Endothelial cell (in vitro differentiated cells): ENCODE data around the gene EVA1B. TPM values are rescaled to one million over a fixed set of nuclear protein-coding genes. Genes with fewer than 3 reads are reported as not detected.

Experiments
- DNase-seq: peaks from one replicate; pipeline ENCODE4 v3.0.0; 2021; ENCODE audit warnings: low spot score
- H3K27ac Mint-ChIP-seq: one replicate; pipeline ENCODE4 v1.8.0; 2021; ENCODE audit warnings: mixed read lengths, inconsistent platforms; ENCODE audit not compliant: unreplicated experiment
- H3K27me3 Mint-ChIP-seq: one replicate; pipeline ENCODE4 v1.8.0; 2021; ENCODE audit warnings: mild to moderate bottlenecking, moderate library complexity, mixed read lengths, inconsistent platforms; ENCODE audit not compliant: unreplicated experiment
- H3K36me3 Mint-ChIP-seq: one replicate; pipeline ENCODE4 v1.8.0; 2021; ENCODE audit warnings: mild to moderate bottlenecking, low read depth, mixed read lengths, inconsistent platforms; ENCODE audit not compliant: unreplicated experiment
- H3K4me1 Mint-ChIP-seq: one replicate; pipeline ENCODE4 v1.8.0; 2021; ENCODE audit warnings: mild to moderate bottlenecking, mixed read lengths, inconsistent platforms; ENCODE audit not compliant: unreplicated experiment
- H3K4me3 Mint-ChIP-seq: one replicate; pipeline ENCODE4 v1.8.0; 2021; ENCODE audit warnings: mild to moderate bottlenecking, mixed read lengths, inconsistent platforms; ENCODE audit not compliant: unreplicated experiment
- H3K9me3 Mint-ChIP-seq: one replicate; pipeline ENCODE4 v1.8.0; 2021; ENCODE audit warnings: mixed read lengths, inconsistent platforms; ENCODE audit not compliant: unreplicated experiment
- total RNA-seq: library from RNA; stranded (reverse); fragmentation: NEBNext Ultra II Directional; extraction: Animal tissue kit (Norgen Biotek cat#: 25700); gene quantifications from one replicate; pipeline ENCODE4 v1.2.1, GENCODE V29; 2021; ENCODE audit not compliant: unreplicated experiment
- TF ChIP-seq, protein P1 (sequence below): fragments of 200-600 bp; sonication (generic); IDR thresholded peaks from one replicate; pipeline ENCODE4 v1.5.0; 2021; ENCODE audit warnings: antibody characterized with exemption; ENCODE audit not compliant: unreplicated experiment

EVA1B gene
- total RNA-seq, 1 donor from 2014 or later, result 87.9 TPM

DNA sequence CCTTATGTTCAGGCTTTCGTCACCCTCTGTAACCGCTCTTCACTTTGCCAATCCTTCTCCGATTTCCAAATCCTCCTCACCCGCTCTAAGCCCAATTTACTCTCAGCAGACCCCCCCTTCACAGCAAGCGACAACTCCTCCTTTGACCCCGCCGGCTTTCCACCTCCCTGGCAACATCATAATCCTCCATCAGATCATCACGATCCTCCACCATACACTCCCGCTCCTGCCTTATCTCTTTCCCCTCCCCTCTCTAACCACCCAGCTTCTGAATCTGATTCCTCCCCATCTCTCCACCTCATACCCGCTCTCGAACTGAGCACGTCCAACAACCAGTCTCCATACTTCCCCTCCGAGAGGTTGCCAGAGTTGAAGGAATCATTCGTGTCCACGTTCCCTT is 7.5 kb upstream of the EVA1B start:
- no peak overlapping the region for H3K4me3 Mint-ChIP-seq
- DNase-seq, result no peak
- no peaks in the 10 kb centered on the region for H3K9me3 Mint-ChIP-seq
- TF ChIP-seq, protein P1, sequence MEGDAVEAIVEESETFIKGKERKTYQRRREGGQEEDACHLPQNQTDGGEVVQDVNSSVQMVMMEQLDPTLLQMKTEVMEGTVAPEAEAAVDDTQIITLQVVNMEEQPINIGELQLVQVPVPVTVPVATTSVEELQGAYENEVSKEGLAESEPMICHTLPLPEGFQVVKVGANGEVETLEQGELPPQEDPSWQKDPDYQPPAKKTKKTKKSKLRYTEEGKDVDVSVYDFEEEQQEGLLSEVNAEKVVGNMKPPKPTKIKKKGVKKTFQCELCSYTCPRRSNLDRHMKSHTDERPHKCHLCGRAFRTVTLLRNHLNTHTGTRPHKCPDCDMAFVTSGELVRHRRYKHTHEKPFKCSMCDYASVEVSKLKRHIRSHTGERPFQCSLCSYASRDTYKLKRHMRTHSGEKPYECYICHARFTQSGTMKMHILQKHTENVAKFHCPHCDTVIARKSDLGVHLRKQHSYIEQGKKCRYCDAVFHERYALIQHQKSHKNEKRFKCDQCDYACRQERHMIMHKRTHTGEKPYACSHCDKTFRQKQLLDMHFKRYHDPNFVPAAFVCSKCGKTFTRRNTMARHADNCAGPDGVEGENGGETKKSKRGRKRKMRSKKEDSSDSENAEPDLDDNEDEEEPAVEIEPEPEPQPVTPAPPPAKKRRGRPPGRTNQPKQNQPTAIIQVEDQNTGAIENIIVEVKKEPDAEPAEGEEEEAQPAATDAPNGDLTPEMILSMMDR, result no peak
- H3K27me3 Mint-ChIP-seq, result peaks cover 15% of the 10 kb centered on the region
- H3K36me3 Mint-ChIP-seq, result no peaks in the 10 kb centered on the region
- no peak overlapping the region for H3K27ac Mint-ChIP-seq
- peaks cover 11% of the 10 kb centered on the region for H3K4me1 Mint-ChIP-seq

DNA sequence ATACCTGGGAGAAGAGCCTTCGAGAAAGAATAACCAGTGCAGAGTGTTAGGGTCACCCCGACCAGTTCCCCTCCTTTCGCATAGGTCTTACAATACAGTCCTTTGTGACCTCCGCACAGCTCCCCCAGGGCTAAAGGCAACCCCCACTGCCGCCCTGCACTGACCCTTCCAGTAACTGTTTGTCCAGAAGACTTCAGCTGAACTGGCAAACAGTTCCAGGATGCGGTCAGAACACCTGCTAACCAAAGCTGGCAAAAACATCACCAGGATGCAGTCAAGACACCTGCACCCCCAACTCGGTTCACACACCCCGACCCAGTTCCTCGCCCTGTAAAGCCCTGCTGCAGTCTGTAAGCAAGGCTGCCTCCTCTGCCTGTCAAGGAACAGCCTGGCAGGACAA is 6.4 kb upstream of the EVA1B start:
- TF ChIP-seq, protein P1, result no peak
- H3K27me3 Mint-ChIP-seq, result peaks cover 15% of the 10 kb centered on the region
- DNase-seq, result no peak
- no peaks in the 10 kb centered on the region for H3K9me3 Mint-ChIP-seq
- no peak overlapping the region for H3K27ac Mint-ChIP-seq
- H3K4me3 Mint-ChIP-seq, result no peak overlapping the region
- H3K36me3 Mint-ChIP-seq, result peaks cover under 1% of the 10 kb centered on the region
- H3K4me1 Mint-ChIP-seq, result peaks cover 11% of the 10 kb centered on the region

DNA sequence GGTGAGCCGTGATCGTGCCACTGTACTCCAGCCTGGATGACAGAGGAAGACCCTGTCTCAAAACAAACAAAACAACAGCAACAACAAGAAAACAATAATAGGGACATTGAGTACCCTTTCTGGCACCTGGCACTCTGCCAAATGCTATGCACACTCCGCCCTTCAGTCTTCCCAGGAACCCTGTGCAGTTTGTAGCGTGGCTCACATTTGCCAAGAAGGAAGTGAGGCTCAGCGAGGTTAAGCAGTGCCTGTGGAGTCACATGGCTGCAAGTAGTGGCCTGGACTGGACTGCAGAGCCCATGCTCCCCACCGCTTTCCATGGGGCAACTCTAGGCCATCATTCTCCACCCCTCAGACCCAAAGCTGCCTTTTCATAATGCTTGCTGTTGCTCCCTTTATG is 5.3 kb upstream of the EVA1B start:
- H3K27me3 Mint-ChIP-seq, result peaks cover 20% of the 10 kb centered on the region
- H3K4me1 Mint-ChIP-seq, result peaks cover 17% of the 10 kb centered on the region
- TF ChIP-seq, protein P1, result no peak
- DNase-seq, result no peak
- no peak overlapping the region for H3K4me3 Mint-ChIP-seq
- no peak overlapping the region for H3K27ac Mint-ChIP-seq
- H3K9me3 Mint-ChIP-seq, result no peaks in the 10 kb centered on the region
- peaks cover 4% of the 10 kb centered on the region for H3K36me3 Mint-ChIP-seq

DNA sequence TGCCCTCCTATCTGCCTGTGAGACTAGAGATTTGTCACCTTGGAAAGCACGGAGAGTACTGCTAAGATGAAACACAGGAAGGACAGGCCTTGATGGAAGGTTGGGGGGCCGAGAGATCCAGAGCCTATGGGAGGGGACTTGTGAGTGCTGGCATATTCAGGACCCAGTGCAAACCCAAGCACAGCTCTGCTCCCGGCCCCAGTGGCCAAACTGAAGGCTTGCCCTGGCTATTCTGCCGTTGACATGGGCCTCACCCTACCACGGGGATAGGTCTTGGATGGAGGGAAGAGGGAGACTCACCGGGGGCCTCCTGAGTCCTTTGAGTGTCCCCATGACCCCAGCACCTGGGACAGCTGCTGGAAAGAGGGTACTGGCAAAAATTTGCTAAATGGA is 4.6 kb upstream of the EVA1B start:
- H3K36me3 Mint-ChIP-seq, result peaks cover 4% of the 10 kb centered on the region
- H3K27me3 Mint-ChIP-seq, result peaks cover 20% of the 10 kb centered on the region
- no peak for DNase-seq
- H3K27ac Mint-ChIP-seq, result no peak overlapping the region
- H3K4me1 Mint-ChIP-seq, result peaks cover 17% of the 10 kb centered on the region
- TF ChIP-seq, protein P1, result no peak
- H3K9me3 Mint-ChIP-seq, result no peaks in the 10 kb centered on the region
- no peak overlapping the region for H3K4me3 Mint-ChIP-seq

DNA sequence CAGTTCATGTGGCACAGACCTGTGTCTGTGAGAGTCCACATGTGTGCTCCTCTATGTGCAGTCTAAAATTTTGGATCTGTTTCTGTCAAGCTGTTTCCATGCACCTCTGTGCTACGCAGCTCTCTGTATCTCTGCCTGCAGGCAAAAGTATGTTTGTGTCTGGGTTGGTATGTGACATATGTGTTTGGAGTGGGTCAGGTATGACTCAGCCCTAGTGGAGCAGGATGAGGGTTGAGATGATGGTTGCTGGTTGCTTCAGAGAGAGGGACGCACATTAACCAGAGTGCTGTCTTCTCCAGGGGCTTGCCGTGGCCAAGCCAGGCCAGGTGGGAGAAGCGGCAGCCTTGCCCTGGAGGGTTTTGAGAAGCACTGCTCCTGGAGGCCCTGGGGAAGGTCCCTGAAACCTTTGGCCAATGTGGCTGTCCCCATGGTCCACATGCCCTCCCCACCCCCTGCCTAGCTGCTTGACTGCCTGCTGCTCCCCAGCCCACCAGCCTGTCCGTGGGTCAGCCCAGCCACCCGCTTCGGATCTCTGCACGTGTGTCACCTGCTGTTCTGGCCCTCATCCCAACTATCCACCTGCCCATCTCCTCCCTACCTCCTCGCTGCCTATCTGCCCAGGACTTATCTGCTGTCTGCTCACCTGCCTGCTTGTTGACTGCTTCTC is 4.1 kb upstream of the EVA1B start:
- Mint-ChIP-seq H3K9me3 (no peaks in the 10 kb centered on the region), H3K4me1 (peaks cover 17% of the 10 kb centered on the region), H3K36me3 (peaks cover 4% of the 10 kb centered on the region), H3K27me3 (peaks cover 16% of the 10 kb centered on the region), H3K4me3 (no peak overlapping the region), H3K27ac (no peak overlapping the region)
- TF ChIP-seq, protein P1, result no peak
- no peak for DNase-seq
